ENCODE measurements around the gene CST2. TPM values are rescaled to one million over a fixed set of nuclear protein-coding genes. Genes with fewer than 3 reads are reported as not detected.

CST2 gene
- total and polyA plus RNA-seq, 2 donors (not counting 3 experiments of a cell fraction or from before 2014, with no cell fraction given), result not detected

- TF ChIP-seq GATA2 (IDR thresholded peaks at IDR 0.05; ENCODE audit: insufficient read depth, insufficient read length, low read depth, low read length), result no peak
- TF ChIP-seq JUN (IDR thresholded peaks at IDR 0.05; ENCODE audit: borderline replicate concordance, insufficient read depth, insufficient read length, low read depth), result no peak
- no peak for TF ChIP-seq EZH2 (IDR thresholded peaks at IDR 0.05; ENCODE audit: borderline replicate concordance, low read depth, low read length, severe bottlenecking)
- no peak for TF ChIP-seq POLR2A (IDR thresholded peaks at IDR 0.05; ENCODE audit: low read depth, low read length)
- no peak for TF ChIP-seq MYC (IDR thresholded peaks at IDR 0.05; ENCODE audit: low read depth, low read length)
- no peak for TF ChIP-seq MAX (IDR thresholded peaks at IDR 0.05; ENCODE audit: insufficient read depth, insufficient read length)
- no peak for TF ChIP-seq POLR2AphosphoS5 (IDR thresholded peaks at IDR 0.05; ENCODE audit: insufficient read depth, low read depth, low read length)
- no peak for TF ChIP-seq CTCF (IDR thresholded peaks at IDR 0.05; ENCODE audit: extremely low read depth in 1 of 2, insufficient read depth in 1 of 2, low read depth in 1 of 2, low read length in 2 of 2)
- no peak for TF ChIP-seq FOS (IDR thresholded peaks at IDR 0.05; ENCODE audit: borderline replicate concordance, insufficient read depth, low read length)
- FAIRE-seq (no peak), DNase-seq (ENCODE audit: low read depth, low spot score) (no peak)
- intact Hi-C loops (cut with micrococcal nuclease) (no loop called here), dilution Hi-C loops (cut with MboI; ENCODE audit: extremely low pct_ligation_motif_present, low sequenced_read_pairs) (no loop called here)
- no peak overlapping the region for H3K27ac ChIP-seq (ENCODE audit: insufficient read depth, low read depth, low read length)
- ChIA-PET CTCF (no interaction called here), POLR2A (no interaction called here)
- peaks cover 2 to 8% of the 10 kb centered on the region in 2 experiments for H3K27me3 ChIP-seq (ENCODE audit: control insufficient read depth in 2 of 2, insufficient read depth in 2 of 2, low read length in 2 of 2)
- H3K9me3 ChIP-seq (replicated peaks; ENCODE audit: control insufficient read depth, insufficient read depth, low read length), result no peaks in the 10 kb centered on the region
- H3K79me2 ChIP-seq (ENCODE audit: control insufficient read depth, insufficient read depth, low read length), result no peaks in the 10 kb centered on the region
- no peaks in the 10 kb centered on the region for H3K36me3 ChIP-seq (ENCODE audit: control insufficient read depth in 2 of 2, extremely low read depth in 1 of 2, insufficient read depth in 2 of 2, low read length in 2 of 2)
- no peak overlapping the region for H3K4me2 ChIP-seq (ENCODE audit: insufficient read depth, low read length)
- H4K20me1 ChIP-seq (replicated peaks; ENCODE audit: control insufficient read depth, extremely low read depth, insufficient read depth, low read length), result no peaks in the 10 kb centered on the region
- BruUV-seq (replicated peaks), result no TSS peak
- no peaks in the 10 kb centered on the region for H3K9me1 ChIP-seq (replicated peaks; ENCODE audit: control insufficient read depth, extremely low read depth, insufficient read depth, low read length)
- no peaks in the 10 kb centered on the region for H3K4me1 ChIP-seq (ENCODE audit: control insufficient read depth, extremely low read depth, insufficient read depth, low read length)
- no peak overlapping the region for H2AFZ ChIP-seq (ENCODE audit: low read depth, low read length)
- no peak overlapping the region for H3K4me3 ChIP-seq (replicated peaks in 1 of 3; ENCODE audit: insufficient read depth in 1 of 3, low read depth in 1 of 3, low read length in 3 of 3)
- no peak overlapping the region for H3K9ac ChIP-seq (replicated peaks; ENCODE audit: extremely low read depth, insufficient read depth, low read length)
Observed at GRCh38 chr20:23872065-23872464, 45.5 kb upstream of the CST2 start.

Measured in endothelial cell of umbilical vein (primary cell).